ENCODE data around the gene DUSP12.

Gene DUSP12

DNA sequence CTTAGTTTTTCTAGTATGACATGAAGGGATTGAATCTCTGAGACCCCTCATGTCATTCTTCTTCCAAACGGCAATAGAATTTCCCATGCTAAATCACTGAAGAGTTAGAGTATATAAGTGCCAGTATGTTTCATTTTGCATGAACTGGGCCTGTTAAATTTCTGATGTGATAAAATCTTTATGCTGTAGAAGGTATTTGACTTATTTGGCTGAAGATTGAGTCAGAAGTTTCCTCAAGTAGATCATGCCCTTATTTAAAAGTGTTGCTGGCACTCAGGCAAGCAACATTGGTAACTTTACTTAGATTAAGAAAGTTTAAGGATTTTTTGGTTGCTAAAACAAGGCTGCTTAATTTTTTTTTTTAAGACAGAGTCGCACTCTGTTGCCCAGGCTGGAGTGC, 29.8 kb downstream of the DUSP12 start:
- no peak for DNase-seq (ENCODE audit: low read depth)
- no peak for TF ChIP-seq MYC (IDR thresholded peaks at IDR 0.05; ENCODE audit: low read depth, low read length)
- no peak overlapping the region for H3K4me3 ChIP-seq (ENCODE audit: low read depth, low read length)

DNA sequence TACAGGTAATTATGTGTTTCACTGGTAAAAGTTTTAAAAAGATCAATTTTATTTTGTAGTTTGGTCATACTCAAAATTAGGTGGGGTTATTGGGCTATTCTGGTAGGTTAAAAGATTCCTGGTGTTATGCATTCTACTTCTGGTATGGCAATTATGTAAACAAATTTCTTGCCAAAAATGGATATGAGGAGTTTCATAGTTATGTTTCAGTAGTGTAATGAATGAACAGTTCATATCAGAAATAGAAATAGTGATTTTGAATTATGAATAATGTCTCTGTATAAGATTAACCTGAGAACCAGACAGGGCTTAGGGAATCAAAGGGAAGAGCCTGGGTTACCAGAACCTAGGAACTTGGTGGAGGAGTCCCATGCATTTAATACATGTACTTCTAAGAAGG, 32.4 kb downstream of the DUSP12 start:
- H3K4me3 ChIP-seq (ENCODE audit: low read depth, low read length): no peak overlapping the region
- TF ChIP-seq MYC (IDR thresholded peaks at IDR 0.05; ENCODE audit: low read depth, low read length): no peak
- TF ChIP-seq, protein P1, sequence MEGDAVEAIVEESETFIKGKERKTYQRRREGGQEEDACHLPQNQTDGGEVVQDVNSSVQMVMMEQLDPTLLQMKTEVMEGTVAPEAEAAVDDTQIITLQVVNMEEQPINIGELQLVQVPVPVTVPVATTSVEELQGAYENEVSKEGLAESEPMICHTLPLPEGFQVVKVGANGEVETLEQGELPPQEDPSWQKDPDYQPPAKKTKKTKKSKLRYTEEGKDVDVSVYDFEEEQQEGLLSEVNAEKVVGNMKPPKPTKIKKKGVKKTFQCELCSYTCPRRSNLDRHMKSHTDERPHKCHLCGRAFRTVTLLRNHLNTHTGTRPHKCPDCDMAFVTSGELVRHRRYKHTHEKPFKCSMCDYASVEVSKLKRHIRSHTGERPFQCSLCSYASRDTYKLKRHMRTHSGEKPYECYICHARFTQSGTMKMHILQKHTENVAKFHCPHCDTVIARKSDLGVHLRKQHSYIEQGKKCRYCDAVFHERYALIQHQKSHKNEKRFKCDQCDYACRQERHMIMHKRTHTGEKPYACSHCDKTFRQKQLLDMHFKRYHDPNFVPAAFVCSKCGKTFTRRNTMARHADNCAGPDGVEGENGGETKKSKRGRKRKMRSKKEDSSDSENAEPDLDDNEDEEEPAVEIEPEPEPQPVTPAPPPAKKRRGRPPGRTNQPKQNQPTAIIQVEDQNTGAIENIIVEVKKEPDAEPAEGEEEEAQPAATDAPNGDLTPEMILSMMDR (IDR thresholded peaks at IDR 0.05; ENCODE audit: low read depth, low read length): no peak
- TF ChIP-seq, protein P2, sequence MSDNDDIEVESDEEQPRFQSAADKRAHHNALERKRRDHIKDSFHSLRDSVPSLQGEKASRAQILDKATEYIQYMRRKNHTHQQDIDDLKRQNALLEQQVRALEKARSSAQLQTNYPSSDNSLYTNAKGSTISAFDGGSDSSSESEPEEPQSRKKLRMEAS (IDR thresholded peaks at IDR 0.05; ENCODE audit: low read depth, low read length): no peak
- TF ChIP-seq POLR2A (IDR thresholded peaks at IDR 0.05; ENCODE audit: extremely low read depth, insufficient read length): no peak
- no peak for DNase-seq (ENCODE audit: low read depth)

- DNase-seq (ENCODE audit: low read depth): no peak
- TF ChIP-seq, protein P1 (IDR thresholded peaks at IDR 0.05; ENCODE audit: low read depth, low read length): no peak
- no peak for TF ChIP-seq MYC (IDR thresholded peaks at IDR 0.05; ENCODE audit: low read depth, low read length)
- TF ChIP-seq, protein P2 (IDR thresholded peaks at IDR 0.05; ENCODE audit: low read depth, low read length): no peak
- no peak for TF ChIP-seq POLR2A (IDR thresholded peaks at IDR 0.05; ENCODE audit: extremely low read depth, insufficient read length)
- H3K4me3 ChIP-seq (ENCODE audit: low read depth, low read length): no peak overlapping the region
Measured at GRCh38 chr1:161782886-161783285, 33.3 kb downstream of the DUSP12 start.

- TF ChIP-seq POLR2A (IDR thresholded peaks at IDR 0.05; ENCODE audit: extremely low read depth, insufficient read length) (no peak), MYC (IDR thresholded peaks at IDR 0.05; ENCODE audit: low read depth, low read length) (no peak)
- TF ChIP-seq, protein P1 (IDR thresholded peaks at IDR 0.05; ENCODE audit: low read depth, low read length): no peak
- TF ChIP-seq, protein P2 (IDR thresholded peaks at IDR 0.05; ENCODE audit: low read depth, low read length): no peak
- DNase-seq (ENCODE audit: low read depth): no peak
- no peak overlapping the region for H3K4me3 ChIP-seq (ENCODE audit: low read depth, low read length)
Measured at GRCh38 chr1:161784968-161785367, 35.4 kb downstream of the DUSP12 start.

DNA sequence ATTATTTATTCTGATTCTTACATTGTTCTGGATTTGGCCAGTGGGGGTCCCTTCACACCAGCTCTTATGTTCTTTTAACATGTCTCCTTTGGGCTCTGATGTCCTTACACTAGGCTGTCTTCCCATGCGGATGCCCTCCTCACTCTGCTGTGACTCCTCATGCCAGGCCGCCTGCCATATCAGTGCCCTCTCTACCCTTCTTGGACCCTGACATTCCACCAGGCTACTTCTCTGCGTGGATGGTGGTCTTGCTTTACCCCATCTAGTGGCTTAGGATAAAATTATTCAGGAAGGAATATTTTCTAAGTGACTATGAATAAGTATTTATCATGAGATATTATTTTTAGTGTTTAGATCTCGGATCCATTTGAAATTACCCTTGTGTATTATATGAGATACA, 37.8 kb downstream of the DUSP12 start:
- TF ChIP-seq MYC (IDR thresholded peaks at IDR 0.05; ENCODE audit: low read depth, low read length) (no peak), POLR2A (IDR thresholded peaks at IDR 0.05; ENCODE audit: extremely low read depth, insufficient read length) (no peak)
- TF ChIP-seq, protein P1 (IDR thresholded peaks at IDR 0.05; ENCODE audit: low read depth, low read length): no peak
- TF ChIP-seq, protein P2 (IDR thresholded peaks at IDR 0.05; ENCODE audit: low read depth, low read length): no peak
- DNase-seq (ENCODE audit: low read depth): no peak
- H3K4me3 ChIP-seq (ENCODE audit: low read depth, low read length): no peak overlapping the region

DNA sequence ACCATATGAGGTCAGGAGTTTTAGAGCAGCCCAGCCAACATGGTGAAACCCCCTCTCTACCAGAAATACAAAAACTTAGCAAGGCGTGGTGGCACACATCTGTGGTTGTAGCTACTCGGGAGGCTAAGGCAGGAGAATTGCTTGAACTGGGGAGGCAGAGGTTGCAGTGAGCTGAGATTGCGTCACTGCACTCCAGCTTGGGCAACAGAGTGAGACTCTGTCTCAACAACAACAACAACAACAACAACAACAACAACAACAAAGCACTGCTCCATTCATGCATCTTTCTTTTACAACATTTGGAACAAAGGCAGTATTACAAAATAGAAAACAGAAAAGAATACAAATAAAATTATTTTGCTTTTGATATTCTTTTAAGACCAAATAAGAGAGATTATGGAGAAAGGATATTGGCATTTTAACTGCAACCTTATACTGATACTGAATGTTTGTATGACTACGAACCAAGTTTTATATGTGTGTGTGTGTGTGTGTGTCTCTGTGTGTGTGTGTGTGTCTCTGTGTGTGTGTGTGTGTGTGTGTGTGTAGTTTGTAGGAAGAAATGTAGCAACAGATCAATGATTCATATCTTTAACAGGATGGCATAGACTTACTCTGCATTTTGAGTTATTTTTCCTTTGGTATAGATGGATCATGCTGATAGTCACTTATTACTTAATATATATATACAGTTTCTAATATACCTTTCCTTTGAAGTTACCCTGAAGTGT, 41.2 kb downstream of the DUSP12 start:
- H3K4me3 ChIP-seq (ENCODE audit: low read depth, low read length): no peak overlapping the region
- TF ChIP-seq, protein P1 (IDR thresholded peaks at IDR 0.05; ENCODE audit: low read depth, low read length): no peak
- TF ChIP-seq MYC (IDR thresholded peaks at IDR 0.05; ENCODE audit: low read depth, low read length) (no peak), POLR2A (IDR thresholded peaks at IDR 0.05; ENCODE audit: extremely low read depth, insufficient read length) (no peak)
- TF ChIP-seq, protein P2 (IDR thresholded peaks at IDR 0.05; ENCODE audit: low read depth, low read length): no peak
- no peak for DNase-seq (ENCODE audit: low read depth)
